Activated T-cell treated with anti-CD3 and anti-CD28 coated beads, Interleukin-2, amount 50 U/mL, for 72 hours (primary cell): ENCODE results near the gene ARMH4. TPM values are rescaled to one million over a fixed set of nuclear protein-coding genes. Genes with fewer than 3 reads are reported as not detected.

Source experiments
- total RNA-seq, 2 donors: library from RNA; stranded (reverse); gene quantifications; one replicate each; pipeline ENCODE4 v1.2.3, GENCODE V29; 2022

The ARMH4 gene
- total RNA-seq, 2 donors from 2014 or later, result not detected

Other genes with a start within 250 kb of the ARMH4 start
- gene ACTR10, start 47.9 kb upstream of the ARMH4 start, total RNA-seq, result 10 to 100 TPM; 44.6 to 47.0 TPM
- 100 to 1,000 TPM; 177 to 194 TPM for gene PSMA3, start 92.6 kb upstream of the ARMH4 start, total RNA-seq
- gene ARID4A, start 146.3 kb upstream of the ARMH4 start, total RNA-seq, result 10 to 100 TPM; 33.9 to 42.2 TPM
- gene TOMM20L, start 243.7 kb upstream of the ARMH4 start, total RNA-seq, result not detected